DMS53 (cell line): ENCODE data around the gene ZNF286A.
"Not testable (repeated sequence)": the region's sequence is repeated elsewhere in the genome, so short reads cannot be mapped to it uniquely, and the experiment has no call there.

Experiments used
- DNase-seq: peaks from one replicate; lab custom pipeline; 2025; lab: John Stamatoyannopoulos, UW

ZNF286A gene

GRCh38 chr17:15699413-15699924 lies at the start of gene ZNF286A:
ZNF286A (plus strand) TSS chr17:15699752; CDS start chr17:15700330, 578 bp downstream.
- DNase-seq: peak; percentile 98

DNA sequence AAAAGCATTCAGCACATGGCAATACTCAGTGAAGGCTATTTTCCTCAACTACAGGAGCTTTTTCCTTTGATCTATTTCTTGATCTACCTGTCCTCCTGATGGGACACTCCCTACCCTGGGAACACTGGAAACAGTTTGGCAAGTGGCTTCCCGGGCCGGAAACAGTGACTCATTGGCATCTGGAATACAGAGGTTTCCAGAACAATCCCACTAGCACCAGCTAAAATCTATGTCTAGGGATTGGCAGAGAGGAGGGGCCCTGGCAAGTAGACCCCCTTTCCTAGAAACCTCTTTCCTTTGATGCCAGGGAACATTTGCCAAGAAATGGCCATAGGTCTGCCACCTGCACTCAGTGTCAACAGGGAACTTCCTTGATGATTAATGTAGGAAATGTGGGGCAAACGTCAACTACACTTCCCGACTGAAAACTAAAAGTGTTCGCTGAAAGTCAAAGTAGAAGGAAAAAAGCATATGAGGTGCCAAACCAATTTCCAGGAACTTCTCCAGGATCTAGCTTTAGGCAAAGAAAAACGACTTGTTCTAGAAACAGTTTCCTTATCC lies 49.6 kb upstream of the ZNF286A start:
- DNase-seq: peak; percentile 74

DNA sequence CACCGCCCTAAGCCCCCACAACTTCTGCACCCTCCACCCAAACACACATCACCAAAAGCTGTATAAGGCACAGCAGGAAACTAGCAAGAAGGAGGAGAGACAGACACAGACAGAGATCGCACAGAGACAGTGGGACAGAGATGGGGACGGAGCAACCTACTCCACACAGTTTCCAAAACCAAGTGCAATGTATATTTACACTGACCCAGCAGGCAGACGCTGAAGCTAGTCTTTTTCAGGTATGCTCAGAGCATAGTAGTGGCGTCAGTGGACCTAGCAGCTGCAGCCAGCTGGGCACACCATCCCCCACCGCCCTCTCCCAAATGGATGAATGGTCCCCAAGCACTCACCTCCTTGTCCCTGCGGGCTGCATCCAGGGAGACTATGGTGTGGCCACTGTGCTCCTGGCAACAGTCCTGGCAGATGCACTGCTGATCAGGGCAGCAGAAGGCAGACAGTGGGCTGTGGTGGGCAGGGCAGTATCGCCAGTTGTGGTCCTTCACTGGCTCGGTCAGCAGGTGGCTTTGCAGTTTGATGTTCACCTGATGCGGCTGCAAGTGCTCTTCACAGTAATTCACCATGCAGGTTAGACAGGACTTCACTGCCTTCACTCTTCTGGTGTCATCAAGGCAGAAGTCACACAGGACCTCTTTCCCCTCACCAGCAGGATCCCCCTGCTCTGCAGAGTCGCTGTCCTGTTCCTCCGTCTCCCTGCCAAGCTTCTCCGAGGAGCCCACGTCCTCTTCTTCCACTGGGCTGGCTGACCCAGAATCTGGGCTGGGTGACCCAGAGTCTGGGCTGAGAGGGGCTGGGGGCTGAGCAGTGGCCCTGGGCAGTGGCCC lies 48.6 kb upstream of the ZNF286A start:
- DNase-seq: peak; percentile 86

GRCh38 chr17:15651583-15652110 lies 47.9 kb upstream of the ZNF286A start:
- peak; percentile 96 for DNase-seq

DNA sequence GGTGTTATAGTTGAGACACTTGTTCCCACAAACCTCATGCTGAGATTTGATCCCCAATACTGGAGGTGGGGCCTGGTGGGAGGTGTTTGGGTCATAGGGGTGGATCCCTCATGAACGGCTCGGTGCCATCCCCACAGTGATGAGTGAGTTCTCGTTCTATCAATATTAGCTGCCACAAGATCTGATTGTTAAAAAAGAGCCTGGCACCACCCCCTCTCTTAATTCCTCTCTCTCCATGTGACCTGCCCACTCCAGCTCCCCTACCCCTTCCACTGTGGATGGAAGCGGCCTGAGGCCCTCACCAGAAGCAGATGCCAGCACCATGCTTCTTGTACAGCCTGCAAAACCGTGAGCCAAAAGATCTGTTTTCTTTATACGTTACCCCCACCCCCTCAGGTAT lies 46.6 kb upstream of the ZNF286A start:
- DNase-seq: no peak

DNA sequence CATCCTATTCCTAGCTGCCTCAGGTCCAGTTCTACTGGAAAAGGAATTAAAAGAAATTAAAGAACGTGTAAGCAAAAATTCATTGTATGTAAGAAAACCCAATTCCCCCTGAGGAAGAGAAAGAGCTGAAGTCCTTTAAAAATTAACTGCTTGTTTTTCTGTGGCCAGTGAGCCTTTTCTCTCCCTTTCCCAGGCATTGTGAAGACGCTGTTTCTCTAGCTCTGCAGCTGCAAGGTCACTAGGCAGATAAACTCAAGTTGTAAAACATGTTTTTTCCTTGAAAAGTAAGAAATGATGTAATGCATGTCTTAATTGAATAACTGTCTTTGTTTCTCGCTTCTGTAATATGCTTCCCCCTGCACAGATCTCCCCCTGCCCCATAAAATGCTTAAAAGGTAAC lies 45.2 kb upstream of the ZNF286A start:
- DNase-seq: not testable (repeated sequence)

DNA sequence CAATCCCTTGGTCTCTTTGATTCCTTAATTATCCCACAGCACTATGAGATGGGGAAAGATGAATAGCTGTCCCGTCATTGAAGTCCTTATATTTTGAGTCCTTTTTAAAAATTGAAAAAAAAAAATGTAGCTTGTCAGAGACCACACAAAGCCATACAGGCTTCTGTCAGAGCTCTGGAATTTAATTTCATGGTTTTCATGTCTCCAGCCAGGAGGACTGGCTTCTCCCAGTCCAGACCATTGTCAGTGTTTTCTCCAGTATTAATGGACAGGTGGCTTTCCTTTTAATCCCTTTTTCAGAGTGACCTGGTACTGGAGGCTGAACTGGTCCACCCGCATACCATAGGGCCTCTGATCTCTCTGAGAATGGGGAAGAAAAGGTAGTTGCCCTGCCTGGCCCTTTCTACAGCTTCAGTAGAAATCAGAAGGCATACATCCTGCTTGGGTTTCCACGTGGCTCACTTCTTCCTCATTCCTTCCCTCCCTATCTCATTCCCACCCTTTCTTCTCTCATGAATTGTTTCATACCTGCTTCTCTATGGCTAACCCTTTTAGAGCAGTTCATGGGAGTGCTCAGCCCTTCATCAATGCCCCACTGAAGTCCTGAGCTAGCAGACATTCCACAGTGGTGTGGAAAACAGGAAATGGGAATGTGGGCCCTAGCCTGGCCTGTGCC lies 44.5 kb upstream of the ZNF286A start:
- peak; percentile 12 for DNase-seq

GRCh38 chr17:15657868-15658267 lies 41.7 kb upstream of the ZNF286A start:
- DNase-seq: no peak

DNA sequence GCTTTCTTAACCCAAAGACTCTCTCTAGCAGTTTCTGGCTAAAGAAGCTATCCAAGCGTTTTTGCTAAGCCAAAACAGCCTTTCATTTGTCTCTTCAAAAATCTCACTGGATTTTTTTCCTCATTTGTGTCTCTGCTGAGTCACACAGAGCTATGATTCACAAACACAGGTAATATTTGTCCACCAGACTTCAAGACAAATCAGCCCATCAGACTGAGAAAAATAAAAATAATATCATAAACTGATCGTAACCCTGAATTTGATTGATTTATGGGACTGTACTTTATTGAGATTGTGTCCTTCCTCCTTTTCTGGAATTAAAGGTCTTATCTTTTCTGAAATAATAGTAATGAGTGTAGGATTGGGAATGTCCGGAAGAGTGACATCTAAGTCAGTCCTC lies 41.3 kb upstream of the ZNF286A start:
- DNase-seq: no peak

DNA sequence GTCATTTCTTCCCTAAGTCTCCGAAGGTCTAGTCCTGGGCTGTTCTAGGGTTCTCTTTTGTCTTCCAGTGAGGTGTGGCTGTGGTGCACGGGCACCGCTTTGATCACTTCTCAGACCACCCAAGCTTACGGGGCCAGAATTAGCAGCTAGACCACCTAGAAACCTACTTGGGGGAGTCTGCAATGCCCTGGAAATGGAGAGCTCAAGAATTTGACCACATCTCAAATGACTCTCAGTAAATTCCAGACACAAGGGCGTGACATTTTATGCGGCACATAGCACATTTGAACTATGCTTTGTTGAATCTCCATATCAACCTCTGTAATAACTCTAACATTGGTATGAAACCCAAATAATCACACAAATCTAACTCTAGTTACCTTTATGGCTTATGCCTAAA lies 40.3 kb upstream of the ZNF286A start:
- no peak for DNase-seq

- DNase-seq: no peak
Observed at GRCh38 chr17:15659663-15660062, 39.9 kb upstream of the ZNF286A start.

DNA sequence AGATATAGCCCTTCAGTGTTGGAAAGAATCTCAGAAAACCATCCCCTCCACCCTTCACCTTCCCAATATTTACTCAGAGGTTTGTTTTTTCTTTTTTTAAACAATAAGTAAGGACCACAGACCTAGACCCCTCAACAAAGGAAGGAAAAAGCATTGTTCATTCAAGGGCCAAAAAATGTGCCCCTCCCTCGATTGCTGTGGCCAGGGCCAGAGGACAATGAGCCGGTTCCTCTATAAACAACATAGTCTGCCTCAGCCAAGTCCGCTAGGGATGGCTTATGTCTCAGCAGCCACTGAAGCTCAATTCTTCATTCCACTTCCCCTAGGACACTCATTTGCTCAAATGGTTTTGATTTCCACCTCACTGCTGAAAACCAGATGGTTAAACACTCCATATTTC lies 39.5 kb upstream of the ZNF286A start:
- DNase-seq: no peak

DNA sequence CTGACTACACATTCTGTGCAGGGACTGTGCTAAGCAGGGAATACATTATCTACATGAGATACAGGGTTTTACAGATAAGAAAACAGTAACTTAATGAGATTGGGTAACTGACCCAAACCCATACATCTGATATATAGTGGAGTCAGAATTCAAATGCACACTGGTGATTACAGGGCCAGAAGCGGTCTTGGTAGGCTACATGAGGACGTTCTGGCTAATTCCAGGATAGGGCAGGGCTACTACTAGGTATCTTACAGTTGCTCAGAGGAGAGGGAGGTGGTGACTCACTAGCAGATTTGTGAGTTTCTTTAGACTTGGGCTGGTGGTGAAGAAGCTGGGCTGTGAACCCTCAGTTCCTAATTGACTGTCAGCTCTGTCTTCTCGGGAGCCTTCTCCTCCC lies 36.9 kb upstream of the ZNF286A start:
- DNase-seq: no peak

DNA sequence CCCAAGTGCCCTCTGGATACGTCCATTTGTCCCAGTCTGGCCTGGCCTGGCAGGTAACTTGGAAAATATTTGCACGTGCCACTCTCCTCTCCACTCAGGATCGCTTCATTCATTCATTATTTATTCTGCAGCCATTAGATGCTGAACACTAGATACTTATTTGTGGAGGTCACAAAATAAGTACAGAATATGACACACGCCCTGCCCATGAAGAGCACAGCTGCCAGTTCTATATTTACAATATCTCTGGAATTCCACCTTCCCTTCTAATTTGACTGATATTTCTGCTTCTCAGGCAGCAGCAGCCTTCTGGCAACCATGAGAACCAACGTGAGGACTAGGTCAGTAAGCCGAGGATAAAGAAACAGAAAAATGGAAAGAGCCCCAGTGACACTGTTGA lies 36.4 kb upstream of the ZNF286A start:
- DNase-seq: no peak

GRCh38 chr17:15663691-15664090 lies 35.9 kb upstream of the ZNF286A start:
- DNase-seq: no peak

- DNase-seq: not testable (repeated sequence)
Observed at GRCh38 chr17:15669526-15669925, 30.0 kb upstream of the ZNF286A start.

DNA sequence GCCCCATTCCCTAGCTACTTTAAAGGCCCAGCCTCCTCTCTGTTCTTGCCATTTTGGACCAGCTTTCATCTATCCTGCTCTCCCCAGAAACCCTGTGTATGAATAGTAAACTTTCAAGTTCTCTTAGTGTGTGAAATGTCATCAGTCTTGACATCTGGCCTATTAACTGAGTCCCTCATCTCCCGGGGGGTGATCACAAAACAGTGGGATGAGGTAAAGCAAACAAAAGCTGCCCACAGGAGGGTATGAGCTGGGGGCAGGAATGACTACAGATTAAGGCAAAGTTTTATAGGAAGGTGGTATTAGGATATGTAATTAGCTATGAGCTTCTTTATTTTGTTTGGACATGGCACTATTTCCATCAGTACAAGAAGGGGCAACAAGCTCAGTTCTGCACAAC lies 24.9 kb upstream of the ZNF286A start:
- DNase-seq: not testable (repeated sequence)

- DNase-seq: not testable (repeated sequence)
Observed at GRCh38 chr17:15675991-15676390, 23.6 kb upstream of the ZNF286A start.

GRCh38 chr17:15683135-15683534 lies 16.4 kb upstream of the ZNF286A start:
- not testable (repeated sequence) for DNase-seq

- peak; percentile 68 for DNase-seq
Observed at GRCh38 chr17:15683824-15684478, 15.6 kb upstream of the ZNF286A start, which contains the start of gene TRIM16. TRIM16 (minus strand) TSS chr17:15684311; CDS start chr17:15651609, 32,702 bp downstream.

- DNase-seq: not testable (repeated sequence)
Observed at GRCh38 chr17:15687494-15687893, 12.1 kb upstream of the ZNF286A start.

GRCh38 chr17:15698967-15699366 lies 585 bp upstream of the ZNF286A start:
- not testable (repeated sequence) for DNase-seq
